Type B pancreatic cell (in vitro differentiated cells): ENCODE data around the gene COA7. TPM values are rescaled to one million over a fixed set of nuclear protein-coding genes. Genes with fewer than 3 reads are reported as not detected.

Experiments
- DNase-seq: peaks from one replicate; pipeline ENCODE4 v3.0.0; 2021; ENCODE audit warnings: mixed read lengths; ENCODE audit not compliant: unreplicated experiment; ENCODE audit errors: extremely low spot score
- H3K27ac Mint-ChIP-seq: 2 replicates; pipeline ENCODE4 v1.8.0; 2021; ENCODE audit warnings: mild to moderate bottlenecking, mixed read lengths
- H3K27me3 Mint-ChIP-seq: 2 replicates; pipeline ENCODE4 v1.8.0; 2021; ENCODE audit warnings: mixed read lengths
- H3K36me3 Mint-ChIP-seq: 2 replicates; pipeline ENCODE4 v1.8.0; 2021; ENCODE audit warnings: mixed read lengths
- H3K4me1 Mint-ChIP-seq: one replicate; pipeline ENCODE4 v1.8.0; 2021; ENCODE audit warnings: mixed read lengths; ENCODE audit not compliant: unreplicated experiment
- H3K4me3 Mint-ChIP-seq: 2 replicates; pipeline ENCODE4 v1.8.0; 2021; ENCODE audit warnings: mild to moderate bottlenecking, mixed read lengths
- H3K9me3 Mint-ChIP-seq: 2 replicates; pipeline ENCODE4 v1.8.0; 2021; ENCODE audit warnings: mixed read lengths
- CTCF ChIP-seq: fragments of 200-600 bp; sonication (generic); conservative IDR thresholded peaks from 2 replicates; pipeline ENCODE4 v1.5.0; 2021; ENCODE audit warnings: antibody characterized with exemption, mild to moderate bottlenecking
- total RNA-seq: library from RNA; stranded (reverse); gene quantifications from 2 replicates; pipeline ENCODE4 v1.2.1, GENCODE V29; 2021; ENCODE audit warnings: low replicate concordance

COA7 gene
- total RNA-seq, 1 donor from 2014 or later, result 27.9 TPM

GRCh38 chr1:52670604-52671003 lies 27.5 kb downstream of the COA7 start:
- DNase-seq, result no peak
- Mint-ChIP-seq H3K36me3 (no peaks in the 10 kb centered on the region), H3K4me1 (peaks cover 14% of the 10 kb centered on the region), H3K9me3 (no peaks in the 10 kb centered on the region), H3K27ac (no peak overlapping the region), H3K27me3 (no peaks in the 10 kb centered on the region), H3K4me3 (no peak overlapping the region)
- TF ChIP-seq CTCF, result no peak

GRCh38 chr1:52669696-52670095 lies 28.5 kb downstream of the COA7 start:
- H3K27me3 Mint-ChIP-seq, result no peaks in the 10 kb centered on the region
- no peak for TF ChIP-seq CTCF
- H3K36me3 Mint-ChIP-seq, result no peaks in the 10 kb centered on the region
- no peak overlapping the region for H3K27ac Mint-ChIP-seq
- DNase-seq, result no peak
- no peak overlapping the region for H3K4me3 Mint-ChIP-seq
- H3K9me3 Mint-ChIP-seq, result no peaks in the 10 kb centered on the region
- H3K4me1 Mint-ChIP-seq, result peaks cover 18% of the 10 kb centered on the region

GRCh38 chr1:52668711-52669110 lies 29.4 kb downstream of the COA7 start:
- no peak for TF ChIP-seq CTCF
- no peak overlapping the region for H3K27ac Mint-ChIP-seq
- H3K36me3 Mint-ChIP-seq, result no peaks in the 10 kb centered on the region
- DNase-seq, result no peak
- no peak overlapping the region for H3K4me3 Mint-ChIP-seq
- peaks cover 16% of the 10 kb centered on the region for H3K4me1 Mint-ChIP-seq
- H3K9me3 Mint-ChIP-seq, result no peaks in the 10 kb centered on the region
- H3K27me3 Mint-ChIP-seq, result no peaks in the 10 kb centered on the region

GRCh38 chr1:52667984-52668383 lies 30.2 kb downstream of the COA7 start:
- Mint-ChIP-seq H3K27me3 (no peaks in the 10 kb centered on the region), H3K36me3 (no peaks in the 10 kb centered on the region), H3K4me3 (no peak overlapping the region), H3K9me3 (no peaks in the 10 kb centered on the region), H3K4me1 (peaks cover 22% of the 10 kb centered on the region), H3K27ac (no peak overlapping the region)
- TF ChIP-seq CTCF, result no peak
- DNase-seq, result no peak

- TF ChIP-seq CTCF, result no peak
- DNase-seq, result no peak
- H3K4me1 Mint-ChIP-seq, result peaks cover 27% of the 10 kb centered on the region
- H3K27me3 Mint-ChIP-seq, result no peaks in the 10 kb centered on the region
- H3K36me3 Mint-ChIP-seq, result no peaks in the 10 kb centered on the region
- H3K9me3 Mint-ChIP-seq, result no peaks in the 10 kb centered on the region
- no peak overlapping the region for H3K4me3 Mint-ChIP-seq
- H3K27ac Mint-ChIP-seq, result no peak overlapping the region
Measured at GRCh38 chr1:52667290-52667689, 30.9 kb downstream of the COA7 start.
